Measurements from ENCODE around the gene VSTM4. TPM values are rescaled to one million over a fixed set of nuclear protein-coding genes. Genes with fewer than 3 reads are reported as not detected.
A peak's percentile ranks its signal among the peaks of the same experiment; 100 is the strongest.

The VSTM4 gene
- total RNA-seq, 3 donors from 2014 or later (not counting 1 experiment from before 2014, with no cell fraction given), result 0.38 to 0.57 (median 0.45) TPM

GRCh38 chr10:49162761-49163310, 47.5 kb upstream of the VSTM4 start:
- 85% methylated on average over 8 of the region's 8 CpGs for WGBS (ENCODE audit: insufficient coverage)
- no peak for DNase-seq
- no peak overlapping the region for H3K4me3 ChIP-seq (ENCODE audit: low read length)
- TF ChIP-seq CTCF (IDR thresholded peaks at IDR 0.05), result no peak
- H3K27ac Mint-ChIP-seq, result no peak overlapping the region
- H3K27me3 ChIP-seq (ENCODE audit: control insufficient read depth, insufficient read depth, low read length), result no peaks in the 10 kb centered on the region
- H3K4me3 Mint-ChIP-seq, result no peak overlapping the region
- no peaks in the 10 kb centered on the region for H3K9me3 ChIP-seq (ENCODE audit: control insufficient read depth, insufficient read depth, low read length)
- no peak overlapping the region for H3K27ac ChIP-seq (ENCODE audit: low read length)
- intact Hi-C loops (cut with micrococcal nuclease), result loop anchor here (10.0 kb wide), 1 partner anchor 508 kb away; no protein-coding TSS in a partner anchor
- peaks cover 0 to 4% of the 10 kb centered on the region in 2 donors for H3K27me3 Mint-ChIP-seq (ENCODE audit: low read depth in 2 of 2)
- peaks cover 3% of the 10 kb centered on the region for H3K4me1 ChIP-seq (ENCODE audit: control insufficient read depth, insufficient read depth, low read length)
- peaks cover 7% of the 10 kb centered on the region for H3K36me3 Mint-ChIP-seq
- peaks cover 14% of the 10 kb centered on the region for H3K36me3 ChIP-seq (ENCODE audit: control insufficient read depth, insufficient read depth, low read length)
- ATAC-seq, result no peak
- H3K4me1 Mint-ChIP-seq, result peaks cover 12 to 16% of the 10 kb centered on the region in 2 donors
- no peaks in the 10 kb centered on the region for H3K9me3 Mint-ChIP-seq

- DNase-seq (no peak), ATAC-seq (no peak)
- Histone ChIP-seq H3K27me3 (ENCODE audit: control insufficient read depth, insufficient read depth, low read length) (no peaks in the 10 kb centered on the region), H3K4me3 (ENCODE audit: low read length) (no peak overlapping the region), H3K36me3 (ENCODE audit: control insufficient read depth, insufficient read depth, low read length) (peaks cover 13% of the 10 kb centered on the region), H3K27ac (ENCODE audit: low read length) (no peak overlapping the region), H3K9me3 (ENCODE audit: control insufficient read depth, insufficient read depth, low read length) (no peaks in the 10 kb centered on the region), H3K4me1 (ENCODE audit: control insufficient read depth, insufficient read depth, low read length) (peaks cover 6% of the 10 kb centered on the region)
- Mint-ChIP-seq H3K36me3 (peaks cover 7% of the 10 kb centered on the region), H3K4me1 (peaks cover 20 to 24% of the 10 kb centered on the region in 2 donors), H3K27me3 (ENCODE audit: low read depth in 2 of 2) (peaks cover 0 to 4% of the 10 kb centered on the region in 2 donors), H3K9me3 (no peaks in the 10 kb centered on the region), H3K27ac (peak overlapping the region in 1 of 2 donors; percentile 3), H3K4me3 (no peak overlapping the region)
- 71% methylated on average over 5 of the region's 5 CpGs for WGBS (ENCODE audit: insufficient coverage)
- intact Hi-C loops (cut with micrococcal nuclease), result loop anchor here (10.0 kb wide), 1 partner anchor 507 kb away; no protein-coding TSS in a partner anchor
- TF ChIP-seq CTCF (IDR thresholded peaks at IDR 0.05), result no peak
These were observed 46.7 kb upstream of the VSTM4 start for GRCh38 chr10:49162063-49162462.

GRCh38 chr10:49161411-49161997, 46.2 kb upstream of the VSTM4 start:
- H3K36me3 Mint-ChIP-seq, result peaks cover 4% of the 10 kb centered on the region
- intact Hi-C loops (cut with micrococcal nuclease), result loop anchor here (10.0 kb wide), 1 partner anchor 507 kb away; no protein-coding TSS in a partner anchor
- Histone ChIP-seq H3K27ac (ENCODE audit: low read length) (no peak overlapping the region), H3K27me3 (ENCODE audit: control insufficient read depth, insufficient read depth, low read length) (no peaks in the 10 kb centered on the region), H3K9me3 (ENCODE audit: control insufficient read depth, insufficient read depth, low read length) (no peaks in the 10 kb centered on the region), H3K36me3 (ENCODE audit: control insufficient read depth, insufficient read depth, low read length) (peaks cover 13% of the 10 kb centered on the region), H3K4me1 (ENCODE audit: control insufficient read depth, insufficient read depth, low read length) (peaks cover 11% of the 10 kb centered on the region), H3K4me3 (ENCODE audit: low read length) (no peak overlapping the region)
- peaks cover 0 to 4% of the 10 kb centered on the region in 2 donors for H3K27me3 Mint-ChIP-seq (ENCODE audit: low read depth in 2 of 2)
- TF ChIP-seq CTCF (IDR thresholded peaks at IDR 0.05), result no peak
- H3K27ac Mint-ChIP-seq, result peak overlapping the region in 1 of 2 donors; percentile 3
- no peaks in the 10 kb centered on the region for H3K9me3 Mint-ChIP-seq
- WGBS (ENCODE audit: insufficient coverage), result 59% methylated on average over 8 of the region's 8 CpGs
- H3K4me1 Mint-ChIP-seq, result peaks cover 26 to 29% of the 10 kb centered on the region in 2 donors
- DNase-seq, result no peak
- no peak overlapping the region for H3K4me3 Mint-ChIP-seq
- ATAC-seq, result no peak
